GM12801 (cell line): ENCODE measurements around the gene GARS1.

Source experiments
- TF ChIP-seq, protein P1 (sequence below): IDR thresholded peaks from one replicate; pipeline ENCODE4 v1.5.1; 2011; ENCODE audit warnings: control low read depth; ENCODE audit not compliant: insufficient read length; ENCODE audit errors: extremely low read depth

Gene GARS1

DNA sequence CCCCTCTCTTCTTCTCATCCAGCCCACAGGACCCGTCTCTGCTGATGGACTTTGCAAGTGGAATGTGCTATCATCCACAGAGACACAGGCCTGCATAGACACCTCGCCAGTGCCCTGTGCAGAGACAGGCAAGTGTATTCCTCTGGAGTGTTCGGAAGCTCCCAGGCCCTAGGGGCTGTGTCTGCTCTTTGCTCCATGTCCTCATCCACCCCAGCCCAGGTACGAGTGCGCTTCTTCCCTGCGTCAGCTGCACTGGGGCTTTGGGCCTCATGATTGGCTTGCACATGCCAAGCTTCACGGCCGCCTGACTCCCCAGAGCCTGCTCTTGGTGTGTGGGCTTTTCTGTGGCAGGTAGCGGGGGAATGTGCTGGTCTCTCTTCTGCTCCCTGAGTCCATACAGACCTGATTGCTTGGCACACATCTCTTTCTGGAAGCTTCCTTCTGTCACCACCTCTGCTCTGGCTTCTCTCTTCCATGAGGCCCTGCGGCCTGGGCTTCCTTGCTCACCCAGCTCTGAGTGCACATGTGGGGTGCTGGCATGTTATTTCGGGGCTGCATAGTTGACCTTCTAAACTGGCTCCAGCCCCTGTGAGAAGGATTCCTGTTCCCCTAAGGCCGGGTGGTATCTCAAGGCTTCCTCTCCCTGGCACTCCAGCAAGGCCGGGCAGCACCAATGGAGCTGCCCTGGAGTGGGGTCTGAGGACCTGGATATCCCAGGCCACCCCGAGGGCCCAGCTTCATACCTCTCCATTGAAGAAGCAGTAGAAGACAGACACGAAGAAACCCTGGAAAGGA lies 59.8 kb downstream of the GARS1 start:
- TF ChIP-seq, protein P1, sequence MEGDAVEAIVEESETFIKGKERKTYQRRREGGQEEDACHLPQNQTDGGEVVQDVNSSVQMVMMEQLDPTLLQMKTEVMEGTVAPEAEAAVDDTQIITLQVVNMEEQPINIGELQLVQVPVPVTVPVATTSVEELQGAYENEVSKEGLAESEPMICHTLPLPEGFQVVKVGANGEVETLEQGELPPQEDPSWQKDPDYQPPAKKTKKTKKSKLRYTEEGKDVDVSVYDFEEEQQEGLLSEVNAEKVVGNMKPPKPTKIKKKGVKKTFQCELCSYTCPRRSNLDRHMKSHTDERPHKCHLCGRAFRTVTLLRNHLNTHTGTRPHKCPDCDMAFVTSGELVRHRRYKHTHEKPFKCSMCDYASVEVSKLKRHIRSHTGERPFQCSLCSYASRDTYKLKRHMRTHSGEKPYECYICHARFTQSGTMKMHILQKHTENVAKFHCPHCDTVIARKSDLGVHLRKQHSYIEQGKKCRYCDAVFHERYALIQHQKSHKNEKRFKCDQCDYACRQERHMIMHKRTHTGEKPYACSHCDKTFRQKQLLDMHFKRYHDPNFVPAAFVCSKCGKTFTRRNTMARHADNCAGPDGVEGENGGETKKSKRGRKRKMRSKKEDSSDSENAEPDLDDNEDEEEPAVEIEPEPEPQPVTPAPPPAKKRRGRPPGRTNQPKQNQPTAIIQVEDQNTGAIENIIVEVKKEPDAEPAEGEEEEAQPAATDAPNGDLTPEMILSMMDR = no peak

DNA sequence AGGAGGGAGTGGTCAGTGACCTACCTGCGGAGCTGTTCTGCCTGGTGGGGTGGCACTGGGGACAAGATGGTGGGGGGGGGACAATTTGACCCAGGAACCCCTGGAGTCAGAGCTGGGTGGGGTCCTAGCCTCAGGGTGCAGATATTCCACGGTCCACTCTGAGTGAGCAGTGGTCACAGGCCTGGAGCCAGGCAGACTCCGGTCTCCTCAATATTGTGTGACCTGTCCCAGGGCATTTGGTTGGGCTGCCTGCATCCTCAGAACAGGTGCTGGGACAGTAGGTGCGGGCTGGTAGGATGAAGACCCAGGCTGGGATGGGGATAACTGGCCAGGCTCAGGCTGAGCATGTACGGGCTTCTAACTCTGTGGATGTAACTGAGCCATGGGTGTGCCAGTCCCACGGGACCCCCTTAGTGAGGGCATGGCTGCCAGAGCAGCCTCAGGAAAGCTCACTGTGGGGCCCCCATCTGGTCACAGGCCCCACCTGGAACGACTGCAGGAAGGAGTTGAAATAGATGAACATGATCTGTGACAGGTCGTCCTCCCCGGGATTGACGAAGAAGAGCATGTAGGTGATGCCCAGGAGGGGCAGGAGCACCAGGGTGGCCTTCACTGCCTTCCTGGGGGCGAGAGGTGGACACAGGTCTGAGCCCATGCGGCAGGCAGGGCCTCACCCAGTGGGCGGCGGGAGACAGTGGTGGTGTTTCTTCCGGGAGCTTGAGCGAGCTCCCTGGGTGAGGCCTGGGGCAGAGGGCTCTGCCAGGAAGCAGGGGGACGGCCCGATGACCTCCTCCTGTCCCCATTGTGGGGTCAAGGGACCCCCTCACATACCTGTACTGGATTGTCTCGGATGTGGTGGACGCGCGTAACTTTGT lies 60.7 kb downstream of the GARS1 start:
- TF ChIP-seq, protein P1 = no peak

DNA sequence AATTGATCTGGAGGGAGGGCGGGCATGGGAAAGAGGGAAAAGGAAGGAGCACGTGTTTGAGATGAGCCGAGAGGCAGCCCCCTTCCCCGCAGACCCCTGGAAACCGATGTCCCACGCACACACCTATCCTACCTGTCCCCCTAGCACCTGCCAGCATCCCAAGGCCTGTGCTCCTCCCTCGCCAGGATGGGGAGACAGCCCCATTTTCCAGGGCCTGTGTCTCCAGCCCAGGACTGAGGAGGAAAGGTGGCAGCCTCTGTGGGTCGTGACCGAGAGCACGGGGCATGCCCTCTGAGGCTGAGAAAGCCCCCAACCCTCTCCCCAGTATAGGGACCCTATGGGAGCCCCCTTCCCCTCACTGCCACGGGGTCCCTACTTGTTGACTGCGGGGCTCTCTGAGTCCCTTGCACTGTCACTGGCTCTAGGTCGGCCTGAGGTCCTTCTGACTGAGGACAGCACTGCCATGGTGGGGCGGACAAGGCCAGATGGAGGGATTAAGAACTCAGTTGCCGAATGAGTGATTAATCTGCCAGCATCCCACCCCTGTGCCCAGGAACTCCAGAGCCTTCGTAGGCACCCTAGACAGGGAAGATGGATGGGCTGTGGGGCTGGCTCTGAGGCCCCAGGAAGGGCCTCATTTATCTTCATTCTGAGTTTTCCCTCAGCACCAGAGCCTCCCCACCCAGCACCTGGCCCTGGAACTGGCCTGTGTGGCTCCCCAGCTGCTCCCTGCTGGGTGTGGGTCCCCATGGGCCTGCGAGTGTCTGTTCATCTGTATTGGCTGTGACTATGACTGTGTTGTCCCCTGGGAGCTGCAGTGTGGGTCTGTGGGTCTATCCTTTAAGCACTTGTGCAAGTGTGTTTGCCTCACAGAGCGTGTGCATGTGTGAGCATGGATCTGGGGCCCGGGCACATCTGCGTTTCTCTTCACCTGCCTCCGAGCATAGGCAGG lies 61.6 kb downstream of the GARS1 start:
- TF ChIP-seq, protein P1 = no peak

DNA sequence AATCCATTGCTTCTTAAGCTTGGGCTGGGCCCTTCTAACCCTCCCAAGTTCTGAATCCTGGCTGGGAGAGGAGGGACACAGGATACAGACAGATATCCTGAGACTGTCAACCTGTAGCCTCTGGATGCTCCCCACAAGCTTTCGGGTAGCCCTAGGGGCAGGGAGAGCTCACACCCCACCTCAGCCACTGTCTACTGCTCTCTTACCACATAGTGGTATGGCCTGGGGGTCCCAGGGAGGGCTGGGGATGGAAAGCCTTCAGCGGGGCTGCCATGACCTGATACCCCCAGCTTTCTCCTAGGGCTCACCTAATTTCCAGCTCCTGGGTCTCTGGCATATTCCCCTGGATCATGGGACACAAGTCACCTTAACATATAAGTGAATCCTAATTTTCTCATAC lies 62.5 kb downstream of the GARS1 start:
- TF ChIP-seq, protein P1 = no peak

DNA sequence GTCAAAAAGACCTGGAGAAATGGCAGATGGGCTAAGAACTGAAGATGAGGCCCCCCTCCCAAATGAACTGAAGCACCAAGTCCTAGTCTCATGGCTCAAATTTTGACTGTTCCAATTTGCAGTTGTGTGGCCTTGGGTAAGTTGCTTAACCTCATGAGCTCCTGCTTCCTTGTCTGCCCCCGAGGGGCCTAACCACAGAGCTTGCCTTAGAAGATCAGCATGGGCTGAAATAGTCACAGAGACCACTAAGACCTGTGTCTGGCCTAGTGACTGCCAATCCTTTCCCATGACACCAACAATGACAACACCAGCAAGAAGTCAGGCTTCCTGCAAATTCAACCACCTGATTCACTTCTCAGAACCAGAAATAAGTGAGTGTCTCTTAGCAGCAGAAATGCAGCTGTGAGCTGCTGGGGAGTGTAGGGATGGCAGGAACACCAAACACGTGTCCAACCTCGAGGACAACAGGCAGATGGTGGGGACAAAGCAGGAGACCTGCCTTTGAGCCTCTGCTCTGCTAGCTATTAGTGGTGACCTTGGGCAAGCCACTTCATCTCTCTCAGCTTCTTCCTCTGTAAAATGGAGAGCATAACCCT lies 63.9 kb downstream of the GARS1 start:
- TF ChIP-seq, protein P1 = no peak

DNA sequence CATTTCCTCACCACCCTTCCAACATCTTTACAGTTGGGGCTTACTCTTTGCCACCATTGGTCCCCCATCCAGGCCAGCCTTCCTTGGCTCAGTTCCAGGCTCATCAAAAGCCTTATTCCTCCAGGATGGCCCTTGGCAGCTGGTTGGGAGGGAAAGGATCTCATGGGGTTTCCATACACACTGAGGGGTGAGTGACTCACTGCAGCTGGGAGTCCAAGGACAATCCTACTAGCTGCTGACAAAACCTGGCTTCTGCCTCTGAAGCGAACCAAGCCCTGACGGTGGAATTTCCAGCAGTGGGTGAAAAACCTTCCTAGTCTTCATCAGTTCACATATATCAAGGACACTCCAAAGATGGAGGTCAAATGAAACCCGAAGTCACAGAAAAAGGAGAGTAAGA lies 64.6 kb downstream of the GARS1 start:
- TF ChIP-seq, protein P1 = no peak
